SK-N-SH treated with all-trans-retinoic acid at 6 μM for 48 hours (cell line): ENCODE data around the gene EHD1.

ENCODE experiments used
- ATAC-seq: fragments of 200-7000 bp; cut with Tn5 transposase; 3 replicates; pipeline ENCODE4 v1.9.1; 2020; ENCODE audit warnings: mild to moderate bottlenecking, moderate library complexity
- BACH2 ChIP-seq: fragments of 250-450 bp; sonication (Bioruptor Pico); IDR thresholded peaks from 2 replicates; pipeline ENCODE4 v1.9.0; 2021; ENCODE audit warnings: mild to moderate bottlenecking, borderline replicate concordance
- CREB5 ChIP-seq: fragments of 250-450 bp; sonication (Bioruptor Pico); IDR thresholded peaks from 2 replicates; pipeline ENCODE4 v1.5.1; 2020; ENCODE audit warnings: low read depth, mild to moderate bottlenecking, moderate library complexity
- CSRNP3 ChIP-seq: fragments of 250-450 bp; sonication (Bioruptor Pico); IDR thresholded peaks from 2 replicates; pipeline ENCODE4 v1.5.1; 2021; ENCODE audit warnings: mild to moderate bottlenecking, moderate library complexity
- ESRRG ChIP-seq: fragments of 250-450 bp; sonication (Bioruptor Pico); IDR thresholded peaks from 2 replicates; pipeline ENCODE4 v1.6.1; 2021; ENCODE audit warnings: mild to moderate bottlenecking
- ISL1 ChIP-seq: fragments of 250-450 bp; sonication (Bioruptor Pico); IDR thresholded peaks from 2 replicates; pipeline ENCODE4 v2.1.2; 2022; ENCODE audit warnings: mild to moderate bottlenecking, moderate library complexity
- OSR1 ChIP-seq: fragments of 250-450 bp; sonication (Bioruptor Pico); IDR thresholded peaks from 2 replicates; pipeline ENCODE4 v1.8.0; 2022; ENCODE audit warnings: moderate library complexity, mild to moderate bottlenecking, inconsistent platforms
- PPARA ChIP-seq: fragments of 250-450 bp; sonication (Bioruptor Pico); IDR thresholded peaks from 2 replicates; pipeline ENCODE4 v1.5.0; 2020; ENCODE audit warnings: mild to moderate bottlenecking, borderline replicate concordance
- RARB ChIP-seq: fragments of 250-450 bp; sonication (Bioruptor Pico); IDR thresholded peaks from 2 replicates; pipeline ENCODE4 v1.8.0; 2021; ENCODE audit warnings: mild to moderate bottlenecking, moderate library complexity
- SNAI2 ChIP-seq: fragments of 250-450 bp; sonication (Bioruptor Pico); IDR thresholded peaks from 2 replicates; pipeline ENCODE4 v1.5.0; 2020; ENCODE audit warnings: mild to moderate bottlenecking, moderate library complexity
- TCF4 ChIP-seq: fragments of 250-450 bp; sonication (Bioruptor Pico); IDR thresholded peaks from 2 replicates; pipeline ENCODE4 v1.8.0; 2021; ENCODE audit warnings: mild to moderate bottlenecking, moderate library complexity, borderline replicate concordance
- TOX ChIP-seq: fragments of 250-450 bp; sonication (Bioruptor Pico); IDR thresholded peaks from 2 replicates; pipeline ENCODE4 v1.8.0; 2021; ENCODE audit warnings: mild to moderate bottlenecking, moderate library complexity, borderline replicate concordance
- TSHZ2 ChIP-seq: fragments of 250-450 bp; sonication (Bioruptor Pico); IDR thresholded peaks from 2 replicates; pipeline ENCODE4 v1.5.0; 2020; ENCODE audit warnings: mild to moderate bottlenecking, moderate library complexity
- ZC3H10 ChIP-seq: fragments of 250-450 bp; sonication (Bioruptor Pico); IDR thresholded peaks from 2 replicates; pipeline ENCODE4 v1.5.1; 2021; ENCODE audit warnings: mild to moderate bottlenecking, moderate library complexity
- ZFP3 ChIP-seq: fragments of 250-450 bp; sonication (Bioruptor Pico); IDR thresholded peaks from 2 replicates; pipeline ENCODE4 v1.5.0; 2020; ENCODE audit warnings: mild to moderate bottlenecking, moderate library complexity
- ZFP30 ChIP-seq: fragments of 450-650 bp; formaldehyde crosslinking; IDR thresholded peaks from 2 replicates; pipeline ENCODE4 v1.5.0; 2022; ENCODE audit warnings: mild to moderate bottlenecking, moderate library complexity
- ZNF565 ChIP-seq: fragments of 450-650 bp; formaldehyde crosslinking; conservative IDR thresholded peaks from 2 replicates; pipeline ENCODE4 v1.5.0; 2020; ENCODE audit warnings: low read depth, mild to moderate bottlenecking, moderate library complexity
- ZNF8 ChIP-seq: fragments of 450-650 bp; formaldehyde crosslinking; IDR thresholded peaks from 2 replicates; pipeline ENCODE4 v1.5.0; 2020; ENCODE audit warnings: mild to moderate bottlenecking, moderate library complexity
- TF ChIP-seq, protein P1 (sequence below): fragments of 250-450 bp; sonication (Bioruptor Pico); IDR thresholded peaks from 2 replicates; pipeline ENCODE4 v1.8.0; 2021; ENCODE audit warnings: low read depth, mild to moderate bottlenecking, moderate library complexity, borderline replicate concordance

The EHD1 gene

GRCh38 chr11:64836448-64837072 lies 41.9 kb downstream of the EHD1 start:
- TF ChIP-seq BACH2 (CRISPR knock-in tag): no peak
- ATAC-seq: no peak

DNA sequence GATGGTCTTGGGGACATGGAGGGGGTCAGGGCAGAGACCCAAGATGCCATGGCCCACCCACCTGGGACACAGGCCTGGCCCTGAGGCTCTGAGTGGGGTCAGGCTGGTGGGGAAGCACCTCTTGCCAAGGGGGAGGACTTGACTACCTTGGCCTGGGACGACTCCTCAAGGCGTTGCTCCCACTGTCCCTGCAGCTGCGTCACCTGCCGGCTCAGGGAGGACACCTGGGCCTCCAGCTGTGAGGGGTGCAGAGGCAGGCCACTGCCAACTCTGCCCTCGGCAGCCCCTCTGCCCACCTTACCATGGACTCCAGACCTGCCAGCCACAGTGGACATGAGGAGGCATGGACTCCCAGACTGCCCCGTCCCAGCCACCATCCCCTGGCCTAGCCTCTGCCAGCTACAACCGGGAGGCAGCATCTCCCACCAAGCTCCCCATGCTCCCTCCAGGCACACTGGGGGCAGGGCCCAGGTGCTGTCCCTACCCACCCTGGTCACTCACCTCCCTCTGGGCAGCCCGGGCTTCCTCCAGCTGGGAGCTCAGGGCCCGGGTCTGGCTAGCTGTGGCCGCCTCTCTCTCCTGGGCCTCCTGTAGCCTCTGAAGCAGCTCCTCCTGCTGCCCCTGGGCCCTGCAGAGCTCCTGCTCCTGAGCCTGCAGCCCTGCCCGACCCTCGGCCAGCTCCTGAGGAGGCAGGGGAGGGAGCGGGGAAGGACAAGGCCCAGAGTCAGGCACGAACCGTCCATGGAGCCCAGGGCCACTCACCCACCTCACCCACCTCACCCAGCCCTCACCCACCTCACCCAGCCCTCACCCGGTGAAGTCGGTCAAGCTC lies 42.6 kb downstream of the EHD1 start:
- TF ChIP-seq TCF4: no peak
- TF ChIP-seq PPARA (CRISPR knock-in tag): no peak
- no peak for TF ChIP-seq ZC3H10 (CRISPR knock-in tag)
- TF ChIP-seq SNAI2 (CRISPR knock-in tag): no peak
- TF ChIP-seq OSR1 (CRISPR knock-in tag): no peak
- TF ChIP-seq ZFP3 (CRISPR knock-in tag): no peak
- no peak for TF ChIP-seq RARB (CRISPR knock-in tag)
- ATAC-seq: peak; percentile 27

GRCh38 chr11:64834723-64835615 lies 43.5 kb downstream of the EHD1 start:
- ATAC-seq: peak; percentile 91
- no peak for TF ChIP-seq CSRNP3 (CRISPR knock-in tag)
- TF ChIP-seq, protein P1, sequence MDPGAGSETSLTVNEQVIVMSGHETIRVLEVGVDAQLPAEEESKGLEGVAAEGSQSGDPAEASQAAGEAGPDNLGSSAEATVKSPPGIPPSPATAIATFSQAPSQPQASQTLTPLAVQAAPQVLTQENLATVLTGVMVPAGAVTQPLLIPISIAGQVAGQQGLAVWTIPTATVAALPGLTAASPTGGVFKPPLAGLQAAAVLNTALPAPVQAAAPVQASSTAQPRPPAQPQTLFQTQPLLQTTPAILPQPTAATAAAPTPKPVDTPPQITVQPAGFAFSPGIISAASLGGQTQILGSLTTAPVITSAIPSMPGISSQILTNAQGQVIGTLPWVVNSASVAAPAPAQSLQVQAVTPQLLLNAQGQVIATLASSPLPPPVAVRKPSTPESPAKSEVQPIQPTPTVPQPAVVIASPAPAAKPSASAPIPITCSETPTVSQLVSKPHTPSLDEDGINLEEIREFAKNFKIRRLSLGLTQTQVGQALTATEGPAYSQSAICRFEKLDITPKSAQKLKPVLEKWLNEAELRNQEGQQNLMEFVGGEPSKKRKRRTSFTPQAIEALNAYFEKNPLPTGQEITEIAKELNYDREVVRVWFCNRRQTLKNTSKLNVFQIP (CRISPR knock-in tag): no peak
- no peak for TF ChIP-seq TSHZ2 (CRISPR knock-in tag)
- no peak for TF ChIP-seq ESRRG (CRISPR knock-in tag)
- no peak for TF ChIP-seq ZNF565 (CRISPR knock-in tag)
- no peak for TF ChIP-seq RARB (CRISPR knock-in tag)
- no peak for TF ChIP-seq ZFP30 (CRISPR knock-in tag)
- TF ChIP-seq ZNF8 (CRISPR knock-in tag): no peak
- no peak for TF ChIP-seq PPARA (CRISPR knock-in tag)
- TF ChIP-seq ZFP3 (CRISPR knock-in tag): no peak
- TF ChIP-seq TOX (CRISPR knock-in tag): no peak
- no peak for TF ChIP-seq CREB5
- TF ChIP-seq ISL1 (CRISPR knock-in tag): no peak
